Measurements from ENCODE around the gene DAZAP2.
"Not testable (repeated sequence)": the region's sequence is repeated elsewhere in the genome, so short reads cannot be mapped to it uniquely, and the experiment has no call there.

Gene DAZAP2

GRCh38 chr12:51247523-51248206 lies 9.0 kb downstream of the DAZAP2 start:
- no peak for DNase-seq (ENCODE audit: low spot score)

GRCh38 chr12:51253276-51253675 lies 14.7 kb downstream of the DAZAP2 start:
- DNase-seq (ENCODE audit: low spot score) = no peak

GRCh38 chr12:51254536-51254935 lies 15.9 kb downstream of the DAZAP2 start:
- no peak for DNase-seq (ENCODE audit: low spot score)

GRCh38 chr12:51259600-51259999 lies 21.0 kb downstream of the DAZAP2 start:
- not testable (repeated sequence) for DNase-seq (ENCODE audit: low spot score)

- no peak for DNase-seq (ENCODE audit: low spot score)
These were observed 24.1 kb downstream of the DAZAP2 start for GRCh38 chr12:51262758-51263177.

- no peak for DNase-seq (ENCODE audit: low spot score)
These were observed 24.7 kb downstream of the DAZAP2 start for GRCh38 chr12:51263341-51263740.

- DNase-seq (ENCODE audit: low spot score) = no peak
These were observed 25.7 kb downstream of the DAZAP2 start for GRCh38 chr12:51264297-51264696.

GRCh38 chr12:51265024-51265423 lies 26.4 kb downstream of the DAZAP2 start:
- DNase-seq (ENCODE audit: low spot score) = no peak

- no peak for DNase-seq (ENCODE audit: low spot score)
These were observed 30.8 kb downstream of the DAZAP2 start for GRCh38 chr12:51269174-51270066.

GRCh38 chr12:51270067-51270950 lies 31.7 kb downstream of the DAZAP2 start, which contains the start of gene SMAGP:
TSS of gene SMAGP (minus strand) at chr12:51270415. CDS start at chr12:51269278, 1,137 bp downstream.
- no peak for DNase-seq (ENCODE audit: low spot score)

GRCh38 chr12:51270951-51271518 lies 32.4 kb downstream of the DAZAP2 start:
- no peak for DNase-seq (ENCODE audit: low spot score)

- DNase-seq (ENCODE audit: low spot score) = not testable (repeated sequence)
These were observed 34.2 kb downstream of the DAZAP2 start for GRCh38 chr12:51272810-51273209.

GRCh38 chr12:51275088-51275487 lies 36.5 kb downstream of the DAZAP2 start:
- no peak for DNase-seq (ENCODE audit: low spot score)

GRCh38 chr12:51281202-51281924 lies 42.7 kb downstream of the DAZAP2 start:
- no peak for DNase-seq (ENCODE audit: low spot score)

- no peak for DNase-seq (ENCODE audit: low spot score)
These were observed 47.2 kb downstream of the DAZAP2 start for GRCh38 chr12:51285843-51286242.

- DNase-seq (ENCODE audit: low spot score) = peak; percentile 34
These were observed 53.2 kb downstream of the DAZAP2 start for GRCh38 chr12:51291603-51292513.
